GM23338 (cell line): ENCODE measurements around the gene HIVEP3. TPM values are rescaled to one million over a fixed set of nuclear protein-coding genes. Genes with fewer than 3 reads are reported as not detected.

ENCODE experiments used
- ATAC-seq: fragments of 200-7000 bp; cut with Tn5 transposase; 3 replicates; pipeline ENCODE4 v1.9.1; 2020
- DNase-seq: peaks from one replicate; pipeline ENCODE4 v3.0.0-alpha.2; 2015; ENCODE audit warnings: low spot score
- H2AFZ ChIP-seq: fragments of 200-600 bp; sonication (generic); 2 replicates; pipeline ENCODE4 v1.8.0; 2016; ENCODE audit warnings: antibody characterized with exemption, mild to moderate bottlenecking, moderate library complexity
- H3F3A ChIP-seq: fragments of 200-600 bp; sonication (generic); replicated peaks from 2 replicates; pipeline ENCODE4 v1.8.0; 2017; ENCODE audit warnings: antibody characterized with exemption, mixed run types, low read depth
- H3K27ac ChIP-seq: fragments of 200-600 bp; sonication (generic); 2 replicates; pipeline ENCODE4 v1.6.1; 2016; ENCODE audit warnings: low read depth
- H3K27me3 ChIP-seq: fragments of 200-600 bp; sonication (generic); 2 replicates; pipeline ENCODE4 v1.8.0; 2016; ENCODE audit warnings: mild to moderate bottlenecking, mixed run types, moderate library complexity; ENCODE audit not compliant: insufficient read depth
- H3K36me3 ChIP-seq: fragments of 200-600 bp; sonication (generic); 2 replicates; pipeline ENCODE4 v1.8.0; 2016; ENCODE audit warnings: mild to moderate bottlenecking; ENCODE audit not compliant: insufficient read depth
- H3K4me1 ChIP-seq: fragments of 200-600 bp; sonication (generic); 2 replicates; pipeline ENCODE4 v1.8.0; 2016; ENCODE audit warnings: mild to moderate bottlenecking, moderate library complexity; ENCODE audit not compliant: insufficient read depth
- H3K4me2 ChIP-seq: fragments of 200-600 bp; sonication (generic); 2 replicates; pipeline ENCODE4 v1.7.1; 2017; ENCODE audit warnings: mixed run types
- H3K4me3 ChIP-seq: fragments of 200-600 bp; sonication (generic); 2 replicates; pipeline ENCODE4 v1.6.1; 2016; ENCODE audit warnings: mixed run types
- H3K79me2 ChIP-seq: fragments of 200-600 bp; sonication (generic); replicated peaks from 2 replicates; pipeline ENCODE4 v1.8.0; 2017; ENCODE audit warnings: mild to moderate bottlenecking; ENCODE audit not compliant: insufficient read depth
- H3K9me2 ChIP-seq: fragments of 200-600 bp; sonication (generic); 2 replicates; pipeline ENCODE4 v1.8.0; 2017; ENCODE audit not compliant: insufficient read depth
- H4K20me1 ChIP-seq: fragments of 200-600 bp; sonication (generic); replicated peaks from 2 replicates; pipeline ENCODE4 v1.8.0; 2017; ENCODE audit warnings: mild to moderate bottlenecking; ENCODE audit not compliant: insufficient read depth
- H3K27ac Mint-ChIP-seq: 2 replicates; pipeline ENCODE4 v1.8.0; 2020; ENCODE audit warnings: inconsistent platforms, mild to moderate bottlenecking, moderate library complexity, mixed read lengths
- H3K27me3 Mint-ChIP-seq: 3 replicates; pipeline ENCODE4 v1.8.0; 2022; ENCODE audit warnings: low read depth, mild to moderate bottlenecking, moderate library complexity, mixed read lengths, inconsistent platforms; ENCODE audit not compliant: insufficient read depth, poor library complexity
- H3K36me3 Mint-ChIP-seq: 3 replicates; pipeline ENCODE4 v1.8.0; 2021; ENCODE audit warnings: low read depth, mild to moderate bottlenecking, inconsistent platforms, moderate library complexity, mixed read lengths
- H3K4me1 Mint-ChIP-seq: 3 replicates; pipeline ENCODE4 v1.8.0; 2020; ENCODE audit warnings: mild to moderate bottlenecking, inconsistent platforms, mixed read lengths
- H3K4me3 Mint-ChIP-seq: 3 replicates; pipeline ENCODE4 v1.8.0; 2021; ENCODE audit warnings: moderate library complexity, mild to moderate bottlenecking, inconsistent platforms, mixed read lengths
- H3K9me3 Mint-ChIP-seq: 3 replicates; pipeline ENCODE4 v1.8.0; 2020; ENCODE audit warnings: moderate library complexity, mild to moderate bottlenecking, inconsistent platforms, mixed read lengths
- CREB1 ChIP-seq: fragments of 250-450 bp; sonication (Bioruptor Pico); IDR thresholded peaks from 2 replicates; pipeline ENCODE4 v1.5.0; 2020; ENCODE audit warnings: low read depth, mild to moderate bottlenecking, moderate library complexity
- CTCF ChIP-seq, 2 experiments: fragments of 200-600 bp in 1 of 2; sonication (generic) in 1 of 2; conservative IDR thresholded peaks; 2 replicates each; pipeline versions ENCODE4 v1.5.1 to v1.6.1; 2016 to 2017; ENCODE audit warnings: antibody characterized with exemption in 2 of 2, low read depth in 2 of 2, mild to moderate bottlenecking in 2 of 2, moderate library complexity in 1 of 2
- ETS1 ChIP-seq: IDR thresholded peaks from 2 replicates; pipeline ENCODE4 v1.6.1; 2016; ENCODE audit warnings: antibody characterized with exemption
- EZH2 ChIP-seq: fragments of 200-600 bp; sonication (generic); IDR thresholded peaks from one replicate; pipeline ENCODE4 v1.8.0; 2017; ENCODE audit warnings: antibody characterized with exemption, mild to moderate bottlenecking, low read depth; ENCODE audit not compliant: unreplicated experiment
- EZH2phosphoT487 ChIP-seq: fragments of 200-600 bp; sonication (generic); IDR thresholded peaks from one replicate; pipeline ENCODE4 v1.8.1; 2018; ENCODE audit warnings: antibody characterized with exemption; ENCODE audit not compliant: unreplicated experiment
- JUNB ChIP-seq: IDR thresholded peaks from one replicate; pipeline ENCODE4 v1.6.1; 2016; ENCODE audit warnings: antibody characterized with exemption; ENCODE audit not compliant: unreplicated experiment
- NANOG ChIP-seq: IDR thresholded peaks from 2 replicates; pipeline ENCODE4 v1.6.1; 2016; ENCODE audit warnings: antibody characterized with exemption, borderline replicate concordance
- POLR2AphosphoS5 ChIP-seq: IDR thresholded peaks from 2 replicates; pipeline ENCODE4 v1.6.1; 2016; ENCODE audit warnings: antibody characterized with exemption, low read depth
- REST ChIP-seq: IDR thresholded peaks from one replicate; pipeline ENCODE4 v1.6.1; 2018; ENCODE audit warnings: antibody characterized with exemption; ENCODE audit not compliant: unreplicated experiment
- STAT1 ChIP-seq: IDR thresholded peaks from one replicate; pipeline ENCODE4 v1.6.1; 2016; ENCODE audit warnings: antibody characterized with exemption; ENCODE audit not compliant: unreplicated experiment
- ZNF331 ChIP-seq: fragments of 250-450 bp; sonication (Bioruptor Pico); IDR thresholded peaks from 2 replicates; pipeline ENCODE4 v1.5.0; 2020; ENCODE audit warnings: low read depth, mild to moderate bottlenecking, moderate library complexity
- ZNF462 ChIP-seq: fragments of 250-450 bp; sonication (Bioruptor Pico); IDR thresholded peaks from 2 replicates; pipeline ENCODE4 v1.5.0; 2020; ENCODE audit warnings: mild to moderate bottlenecking, moderate library complexity
- polyA plus RNA-seq: library from polyadenylated mRNA; unstranded; fragments of >200 nt; fragmentation: Nextera tagmentation; extraction: Ambion mirVana; gene quantifications from 2 replicates; pipeline ENCODE4 v1.2.1, GENCODE V29; 2016
- total RNA-seq: library from RNA; depleted of rRNA; stranded (reverse); fragments of >200 nt; shearing (Covaris generic); gene quantifications from 2 replicates; pipeline ENCODE4 v1.2.3, GENCODE V29; 2014

The HIVEP3 gene
- total and polyA plus RNA-seq, 2 experiments from 2014 or later, result 0.14 to 0.24 TPM

GRCh38 chr1:41848216-41848952, 70.3 kb downstream of the HIVEP3 start (continued):
- TF ChIP-seq NANOG, result no peak
- no peak for TF ChIP-seq ZNF331
- no peak for TF ChIP-seq REST
- no peak for TF ChIP-seq EZH2
- no peak for TF ChIP-seq CREB1
- TF ChIP-seq STAT1, result no peak

GRCh38 chr1:41847733-41848132, 71.0 kb downstream of the HIVEP3 start:
- H3K4me3 ChIP-seq, result no peak overlapping the region
- no peaks in the 10 kb centered on the region for H3K79me2 ChIP-seq
- peaks cover 17% of the 10 kb centered on the region for H3K4me1 Mint-ChIP-seq
- H3K9me3 Mint-ChIP-seq, result no peaks in the 10 kb centered on the region; the same call in 2 of the 3 replicates
- peaks cover 8% of the 10 kb centered on the region; the same call in 1 of the 2 replicates for H3K4me1 ChIP-seq
- H2AFZ ChIP-seq, result no peak overlapping the region
- H3K27ac Mint-ChIP-seq, result no peak overlapping the region
- H3K36me3 ChIP-seq, result no peaks in the 10 kb centered on the region
- H3K27me3 ChIP-seq, result no peaks in the 10 kb centered on the region
- H3K4me2 ChIP-seq, result no peak overlapping the region
- DNase-seq (no peak), ATAC-seq (no peak)
- no peaks in the 10 kb centered on the region for H3K27me3 Mint-ChIP-seq
- H3F3A ChIP-seq, result no peaks in the 10 kb centered on the region
- H4K20me1 ChIP-seq, result no peaks in the 10 kb centered on the region
- no peak overlapping the region for H3K4me3 Mint-ChIP-seq
- no peaks in the 10 kb centered on the region for H3K36me3 Mint-ChIP-seq
- H3K9me2 ChIP-seq, result peaks cover 5% of the 10 kb centered on the region; the same call in 1 of the 2 replicates
- H3K27ac ChIP-seq, result no peak overlapping the region
- TF ChIP-seq CTCF (conservative IDR thresholded peaks at IDR 0.05; ENCODE audit: low read depth in 2 of 2), result no peak
- no peak for TF ChIP-seq EZH2phosphoT487
- TF ChIP-seq ZNF462 (CRISPR knock-in tag), result no peak
- no peak for TF ChIP-seq CREB1
- TF ChIP-seq POLR2AphosphoS5, result no peak
- TF ChIP-seq ETS1, result no peak
- TF ChIP-seq JUNB, result no peak
- no peak for TF ChIP-seq EZH2
- no peak for TF ChIP-seq ZNF331
